HG03159 (cell line): ENCODE data around the gene BTBD3.
A peak's percentile ranks its signal among the peaks of the same experiment; 100 is the strongest.

Source experiments
- ATAC-seq: cut with Tn5 transposase; IDR thresholded peaks from one replicate; pipeline ENCODE4 v1.9.1; 2021; ENCODE audit warnings: mild to moderate bottlenecking, moderate library complexity; ENCODE audit not compliant: unreplicated experiment

Gene BTBD3

DNA sequence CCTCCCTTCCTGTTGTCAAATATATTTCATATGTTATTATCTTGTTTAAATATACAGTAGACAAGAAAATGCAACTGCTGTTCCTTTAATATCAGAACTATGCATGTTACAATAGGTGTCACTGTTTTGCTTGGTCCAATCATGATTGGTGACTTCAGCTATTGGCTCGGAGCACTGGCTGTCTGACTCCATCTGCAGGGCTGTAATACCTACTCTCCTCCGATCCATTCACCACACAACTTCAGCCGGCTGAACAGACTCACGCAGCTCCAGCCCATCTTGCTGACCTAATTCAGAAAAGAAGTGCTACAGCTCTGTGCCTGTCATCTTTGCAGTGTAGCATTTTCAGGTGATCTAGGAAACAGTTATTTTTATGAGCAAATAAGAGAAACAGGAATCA lies at the start of gene BTBD3:
Gene BTBD3 (plus strand): TSS at position 231 of the 400 bp plus-strand sequence. CDS start 383 bp downstream, outside the sequence.
- peak; percentile 95 for ATAC-seq

DNA sequence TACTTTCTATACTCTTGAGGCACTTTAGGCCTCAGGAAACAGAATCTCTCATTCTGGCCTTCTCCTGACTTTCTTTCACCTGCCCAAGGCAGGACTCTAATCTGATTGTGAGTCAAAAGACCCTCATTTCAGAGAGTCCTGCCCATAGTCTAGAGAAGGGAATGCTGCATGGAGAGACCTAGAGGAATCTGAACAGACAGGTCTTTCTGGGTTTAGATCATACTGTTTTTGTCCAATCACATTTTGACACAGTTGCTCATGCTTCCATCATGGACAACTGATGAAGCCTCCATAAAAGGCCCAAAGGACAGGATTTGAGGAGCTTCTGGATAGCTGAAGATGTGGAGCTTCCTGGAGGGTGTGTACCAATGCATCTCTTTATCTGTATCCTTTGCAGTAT lies 48.1 kb upstream of the BTBD3 start:
- no peak for ATAC-seq

- no peak for ATAC-seq
Measured at GRCh38 chr20:11870411-11870810, 47.3 kb upstream of the BTBD3 start.

- ATAC-seq: no peak
Measured at GRCh38 chr20:11876555-11876954, 41.1 kb upstream of the BTBD3 start.

DNA sequence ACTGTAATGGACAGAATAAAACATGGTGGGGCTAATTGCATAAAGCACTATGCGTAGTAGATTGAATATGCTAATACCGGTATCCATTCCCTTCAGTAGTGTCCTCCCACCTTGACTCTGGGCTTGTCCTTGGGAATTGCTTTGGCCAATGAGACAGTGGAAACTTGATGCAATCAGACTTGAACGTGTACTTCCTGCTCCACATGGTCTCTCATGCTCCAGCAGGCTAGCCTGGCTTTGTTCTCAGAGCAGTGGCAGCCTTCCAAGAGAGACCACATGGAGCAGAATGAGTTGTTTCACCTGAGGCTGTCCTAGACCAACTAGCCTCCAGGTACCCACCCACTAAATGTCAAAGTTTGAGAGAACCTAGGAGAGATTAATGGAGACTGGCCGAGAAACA lies 37.0 kb upstream of the BTBD3 start:
- no peak for ATAC-seq

GRCh38 chr20:11881449-11881848 lies 36.2 kb upstream of the BTBD3 start:
- no peak for ATAC-seq

- no peak for ATAC-seq
Measured at GRCh38 chr20:11882651-11883050, 35.0 kb upstream of the BTBD3 start.

- no peak for ATAC-seq
Measured at GRCh38 chr20:11888648-11889047, 29.0 kb upstream of the BTBD3 start.

GRCh38 chr20:11890331-11891076 lies 27.2 kb upstream of the BTBD3 start:
- peak; percentile 64 for ATAC-seq

- peak; percentile 28 for ATAC-seq
Measured at GRCh38 chr20:11891077-11891775, 26.5 kb upstream of the BTBD3 start.

- peak; percentile 64 for ATAC-seq
Measured at GRCh38 chr20:11891776-11892545, 25.7 kb upstream of the BTBD3 start.

- ATAC-seq: no peak
Measured at GRCh38 chr20:11894062-11894461, 23.6 kb upstream of the BTBD3 start.

DNA sequence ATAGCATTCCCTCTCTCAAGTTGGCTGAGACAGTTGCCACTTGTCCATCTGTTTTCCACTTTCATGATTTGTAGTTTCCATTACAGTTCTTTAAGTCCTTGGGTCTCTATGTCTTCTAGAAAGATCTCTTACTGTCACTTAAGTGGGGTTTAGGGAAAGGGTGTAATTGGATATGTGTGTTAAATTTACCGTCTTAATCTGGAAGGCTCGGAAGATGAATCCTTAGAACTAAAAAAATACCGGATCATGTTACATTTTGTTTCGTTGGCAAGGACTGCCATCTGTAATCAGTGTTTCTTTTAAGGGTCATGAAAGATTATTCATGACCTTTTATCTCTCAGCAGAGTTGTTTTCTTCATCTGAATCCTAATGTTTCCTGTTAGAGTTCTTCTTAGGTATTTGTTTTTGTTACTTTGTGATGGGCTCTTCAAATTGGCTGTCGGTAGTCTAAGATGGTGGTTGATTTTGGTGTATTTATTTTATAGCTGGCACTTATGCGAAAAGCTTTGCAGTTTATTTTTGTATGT lies 21.8 kb upstream of the BTBD3 start:
- ATAC-seq: no peak

- ATAC-seq: no peak
Measured at GRCh38 chr20:11901127-11901526, 16.6 kb upstream of the BTBD3 start.

- peak; percentile 39 for ATAC-seq
Measured at GRCh38 chr20:11902285-11902697, 15.4 kb upstream of the BTBD3 start.

GRCh38 chr20:11905460-11906179 lies 12.1 kb upstream of the BTBD3 start:
- ATAC-seq: no peak

DNA sequence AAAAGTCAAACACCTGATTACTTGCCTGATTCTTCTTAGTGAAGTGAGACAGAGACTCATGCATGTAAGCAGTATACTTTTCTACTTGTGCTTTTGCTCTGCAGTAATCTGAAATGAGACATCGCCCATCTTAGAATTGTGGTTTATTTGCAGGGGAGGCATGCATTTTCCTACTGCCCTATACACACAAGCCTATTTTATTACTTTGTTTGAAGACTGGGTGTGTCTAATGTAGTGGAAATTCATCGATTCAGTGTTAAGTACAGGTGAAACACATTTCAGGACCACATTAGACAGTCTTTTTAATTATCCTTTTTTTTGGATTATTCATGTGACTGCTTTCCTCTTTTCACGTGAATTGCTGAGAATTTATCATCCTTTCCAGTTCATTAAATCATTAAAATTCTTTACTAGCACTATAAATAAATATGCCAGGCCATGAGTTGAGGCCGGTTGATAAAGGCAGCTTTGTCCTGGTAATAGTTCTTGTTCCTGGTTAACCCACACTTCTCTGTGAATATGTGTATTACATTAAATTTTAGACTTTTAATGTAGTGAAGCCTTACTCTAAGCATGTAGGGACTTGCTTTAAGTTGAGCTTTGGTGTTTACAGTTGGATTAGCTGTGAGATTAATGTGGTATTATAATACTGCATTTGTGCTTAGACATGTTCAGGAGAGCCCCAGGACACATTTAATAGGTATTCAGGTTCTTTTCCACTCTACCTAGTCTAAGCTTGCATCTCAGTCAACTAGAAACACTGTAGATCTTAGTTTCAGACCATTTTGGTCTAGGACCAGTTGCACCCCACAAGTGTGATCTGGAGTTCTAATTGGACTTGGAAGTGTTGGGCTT lies 10.8 kb upstream of the BTBD3 start:
- ATAC-seq: no peak

GRCh38 chr20:11907621-11908020 lies 10.1 kb upstream of the BTBD3 start:
- no peak for ATAC-seq

GRCh38 chr20:11912013-11912658 lies 5.6 kb upstream of the BTBD3 start:
- no peak for ATAC-seq
